SU-DHL-6 (cell line): ENCODE data around the gene NBEA.

Experiments
- H2AFZ ChIP-seq: fragments of 200-600 bp; sonication (generic); 2 replicates; pipeline ENCODE4 v1.6.1; 2014; ENCODE audit warnings: low read depth, mild to moderate bottlenecking, moderate library complexity, mixed read lengths, antibody characterized with exemption, low read length; ENCODE audit not compliant: severe bottlenecking
- H3F3A ChIP-seq: fragments of 200-600 bp; shearing (Covaris generic); 2 replicates; pipeline ENCODE4 v1.6.0; 2016; ENCODE audit warnings: antibody characterized with exemption, mild to moderate bottlenecking; ENCODE audit not compliant: insufficient read depth
- H3K27ac ChIP-seq: fragments of 200-600 bp; sonication (generic); 2 replicates; pipeline ENCODE4 v1.5.1; 2016; ENCODE audit warnings: low read depth, mild to moderate bottlenecking, low read length, moderate library complexity, mixed read lengths
- H3K27me3 ChIP-seq: fragments of 200-600 bp; sonication (generic), shearing (Covaris generic); 2 replicates; pipeline ENCODE4 v1.6.0; 2014; ENCODE audit warnings: mild to moderate bottlenecking, low read length
- H3K36me3 ChIP-seq: fragments of 200-600 bp; sonication (generic); 2 replicates; pipeline ENCODE4 v1.6.1; 2014; ENCODE audit warnings: mild to moderate bottlenecking, low read length, mixed read lengths
- H3K4me2 ChIP-seq: fragments of 300-600, 200-600 bp; shearing (Covaris generic), sonication (generic); 2 replicates; pipeline ENCODE4 v1.6.0; 2014; ENCODE audit warnings: low read length, low read depth, mild to moderate bottlenecking; ENCODE audit not compliant: poor library complexity, severe bottlenecking
- H3K4me3 ChIP-seq: fragments of 200-600 bp; sonication (generic); 2 replicates; pipeline ENCODE4 v1.5.1; 2014; ENCODE audit warnings: antibody characterized with exemption, low read length, mild to moderate bottlenecking, mixed read lengths; ENCODE audit not compliant: insufficient read depth, poor library complexity, severe bottlenecking
- H3K79me2 ChIP-seq: fragments of 200-600 bp; sonication (generic); 2 replicates; pipeline ENCODE4 v1.6.1; 2014; ENCODE audit warnings: mild to moderate bottlenecking, low read length, moderate library complexity; ENCODE audit not compliant: insufficient read depth
- H3K9ac ChIP-seq: fragments of 200-600 bp; sonication (generic); 2 replicates; pipeline ENCODE4 v1.7.0; 2014; ENCODE audit warnings: mild to moderate bottlenecking, low read length
- H3K9me2 ChIP-seq: fragments of 200-600 bp; sonication (generic); replicated peaks from 2 replicates; pipeline ENCODE4 v1.6.1; 2014; ENCODE audit warnings: low read length; ENCODE audit not compliant: insufficient read depth
- H3K9me3 ChIP-seq: fragments of 200-600 bp; sonication (generic); 2 replicates; pipeline ENCODE4 v1.6.1; 2014; ENCODE audit warnings: low read length, mixed read lengths; ENCODE audit not compliant: insufficient read depth
- H4K20me1 ChIP-seq: fragments of 200-600 bp; sonication (generic); 2 replicates; pipeline ENCODE4 v1.6.1; 2014; ENCODE audit warnings: low read depth, mild to moderate bottlenecking, antibody characterized with exemption, low read length, moderate library complexity, mixed read lengths
- CTCF ChIP-seq: fragments of 200-600 bp; sonication (generic); IDR thresholded peaks from one replicate; pipeline ENCODE4 v1.5.1; 2017; ENCODE audit warnings: antibody characterized with exemption, mild to moderate bottlenecking, low read length, moderate library complexity; ENCODE audit not compliant: insufficient read depth, poor library complexity, severe bottlenecking
- EZH2phosphoT487 ChIP-seq: fragments of 200-600 bp; sonication (generic), shearing (Covaris generic); conservative IDR thresholded peaks from 2 replicates; pipeline ENCODE4 v1.6.1; 2018; ENCODE audit warnings: mild to moderate bottlenecking, antibody characterized with exemption, low read length, moderate library complexity, mixed read lengths

The NBEA gene

GRCh38 chr13:34899888-34900287 is 42.2 kb upstream of the NBEA start:
- no peak overlapping the region for H3K4me2 ChIP-seq
- no peaks in the 10 kb centered on the region for H4K20me1 ChIP-seq
- TF ChIP-seq CTCF (no peak), EZH2phosphoT487 (no peak)
- no peak overlapping the region for H3K4me3 ChIP-seq
- no peaks in the 10 kb centered on the region for H3K79me2 ChIP-seq
- no peak overlapping the region for H3K27ac ChIP-seq
- no peaks in the 10 kb centered on the region for H3K9me3 ChIP-seq
- H3K27me3 ChIP-seq, result no peaks in the 10 kb centered on the region
- H3F3A ChIP-seq, result no peaks in the 10 kb centered on the region
- no peaks in the 10 kb centered on the region for H3K36me3 ChIP-seq
- H3K9me2 ChIP-seq, result no peaks in the 10 kb centered on the region
- no peak overlapping the region for H2AFZ ChIP-seq
- H3K9ac ChIP-seq, result no peak overlapping the region

- Histone ChIP-seq H3K36me3 (no peaks in the 10 kb centered on the region), H2AFZ (no peak overlapping the region), H3K27me3 (no peaks in the 10 kb centered on the region), H4K20me1 (no peaks in the 10 kb centered on the region), H3K4me2 (no peak overlapping the region), H3F3A (no peaks in the 10 kb centered on the region), H3K27ac (no peak overlapping the region), H3K9me2 (no peaks in the 10 kb centered on the region), H3K4me3 (no peak overlapping the region), H3K9ac (no peak overlapping the region), H3K79me2 (no peaks in the 10 kb centered on the region), H3K9me3 (no peaks in the 10 kb centered on the region)
- TF ChIP-seq CTCF (no peak), EZH2phosphoT487 (no peak)
Observed at GRCh38 chr13:34900288-34900739, 41.8 kb upstream of the NBEA start.

- H3F3A ChIP-seq, result no peaks in the 10 kb centered on the region
- H3K4me3 ChIP-seq, result no peak overlapping the region
- no peak overlapping the region for H2AFZ ChIP-seq
- no peak overlapping the region for H3K9ac ChIP-seq
- H3K4me2 ChIP-seq, result no peak overlapping the region
- no peak for TF ChIP-seq CTCF
- no peak for TF ChIP-seq EZH2phosphoT487
- no peaks in the 10 kb centered on the region for H3K9me2 ChIP-seq
- H4K20me1 ChIP-seq, result no peaks in the 10 kb centered on the region
- no peaks in the 10 kb centered on the region for H3K27me3 ChIP-seq
- no peak overlapping the region for H3K27ac ChIP-seq
- no peaks in the 10 kb centered on the region for H3K9me3 ChIP-seq
- H3K79me2 ChIP-seq, result no peaks in the 10 kb centered on the region
- H3K36me3 ChIP-seq, result no peaks in the 10 kb centered on the region
Observed at GRCh38 chr13:34901572-34901971, 40.5 kb upstream of the NBEA start.

DNA sequence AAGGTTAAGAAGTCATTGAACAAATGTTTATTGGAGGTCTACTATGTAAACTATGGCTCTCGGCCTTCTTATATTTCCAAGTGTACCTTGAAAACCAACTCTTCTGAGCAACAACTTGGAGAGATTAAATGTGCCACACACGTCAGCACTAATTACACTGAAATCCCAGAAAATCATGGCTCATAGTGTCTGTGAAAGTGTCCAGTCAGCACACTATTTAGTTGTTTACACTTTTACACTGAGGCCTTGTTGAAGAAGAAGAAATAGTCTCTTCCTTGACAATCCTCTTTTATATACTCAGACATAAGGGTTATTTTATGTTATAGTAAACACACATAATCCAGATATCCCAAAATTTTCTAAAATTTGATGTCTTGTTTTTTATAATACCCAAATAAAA is 30.9 kb upstream of the NBEA start:
- Histone ChIP-seq H2AFZ (no peak overlapping the region), H3K27ac (no peak overlapping the region), H3K4me3 (no peak overlapping the region), H3K27me3 (no peaks in the 10 kb centered on the region), H4K20me1 (no peaks in the 10 kb centered on the region), H3K79me2 (no peaks in the 10 kb centered on the region), H3K36me3 (no peaks in the 10 kb centered on the region), H3K9ac (no peak overlapping the region), H3K9me3 (no peaks in the 10 kb centered on the region), H3K9me2 (no peaks in the 10 kb centered on the region), H3F3A (no peaks in the 10 kb centered on the region), H3K4me2 (no peak overlapping the region)
- TF ChIP-seq EZH2phosphoT487, result no peak
- no peak for TF ChIP-seq CTCF
